Thoracic aorta (tissue), 2 donors: ENCODE measurements around the gene ADGRG1. TPM values are rescaled to one million over a fixed set of nuclear protein-coding genes. Genes with fewer than 3 reads are reported as not detected.

Source experiments
- ATAC-seq: fragments of 150-250 bp; one replicate; pipeline ENCODE4 v1.8.0; 2017; ENCODE audit warnings: low read depth; ENCODE audit not compliant: insufficient number of reproducible peaks, low FRiP score
- DNase-seq: peaks from one replicate; pipeline ENCODE4 v3.0.0-alpha.2; 2020; ENCODE audit warnings: low spot score
- H3K27ac ChIP-seq, 2 donors: fragments of 200-600 bp; sonication (generic); 1 replicate in 1 of 2; 2 replicates in 1 of 2; pipeline ENCODE4 v1.5.1; 2016; ENCODE audit warnings: mild to moderate bottlenecking in 2 of 2, moderate library complexity in 2 of 2
- H3K27me3 ChIP-seq: fragments of 200-600 bp; sonication (generic); replicated peaks from 2 replicates; pipeline ENCODE4 v1.6.0; 2016; ENCODE audit warnings: mild to moderate bottlenecking; ENCODE audit not compliant: insufficient read depth
- H3K36me3 ChIP-seq: fragments of 200-600 bp; sonication (generic); one replicate; pipeline ENCODE4 v1.5.1; 2016
- H3K4me1 ChIP-seq, 2 donors: fragments of 200-600 bp; sonication (generic); 1 replicate in 1 of 2; 2 replicates in 1 of 2; pipeline versions ENCODE4 v1.5.1 to v1.6.0; 2016; ENCODE audit warnings: low read depth in 2 of 2, mild to moderate bottlenecking in 1 of 2; ENCODE audit not compliant: control insufficient read depth in 1 of 2
- H3K4me3 ChIP-seq: fragments of 200-600 bp; sonication (generic); 2 replicates; pipeline ENCODE4 v1.5.1; 2016; ENCODE audit warnings: mild to moderate bottlenecking
- H3K9me3 ChIP-seq: fragments of 200-600 bp; sonication (generic); 2 replicates; pipeline ENCODE4 v1.5.1; 2016
- CTCF ChIP-seq: fragments of 200-600 bp; sonication (generic); IDR thresholded peaks from one replicate; pipeline ENCODE4 v1.5.1; 2019; ENCODE audit warnings: antibody characterized with exemption
- total RNA-seq, 2 donors: library from RNA; depleted of rRNA; stranded (reverse); fragments of >200 nt; gene quantifications; one replicate each; pipeline versions ENCODE4 v1.1.0 to v1.2.3, GENCODE V29; 2016

Gene ADGRG1
- total RNA-seq, 2 donors from 2014 or later, result 5.4 to 79.1 TPM

- Histone ChIP-seq H3K9me3 (no peaks in the 10 kb centered on the region), H3K27me3 (no peaks in the 10 kb centered on the region), H3K4me3 (no peak overlapping the region), H3K27ac (no peak overlapping the region), H3K36me3 (no peaks in the 10 kb centered on the region), H3K4me1 (peaks cover 0 to 6% of the 10 kb centered on the region in 2 donors)
- DNase-seq (no peak), ATAC-seq (no peak)
- no peak for TF ChIP-seq CTCF
Measured at GRCh38 chr16:57606147-57606846, 22.1 kb upstream of the ADGRG1 start.

GRCh38 chr16:57606847-57607501 lies 21.5 kb upstream of the ADGRG1 start:
- peaks cover 0 to 6% of the 10 kb centered on the region in 2 donors for H3K4me1 ChIP-seq

GRCh38 chr16:57607676-57608461 lies 20.6 kb upstream of the ADGRG1 start:
- H3K27ac ChIP-seq, result no peak overlapping the region
- peaks cover 0 to 6% of the 10 kb centered on the region in 2 donors for H3K4me1 ChIP-seq
- no peak for DNase-seq
- ATAC-seq, result no peak
- TF ChIP-seq CTCF, result no peak
- H3K36me3 ChIP-seq, result no peaks in the 10 kb centered on the region
- no peaks in the 10 kb centered on the region for H3K27me3 ChIP-seq
- no peaks in the 10 kb centered on the region for H3K9me3 ChIP-seq
- no peak overlapping the region for H3K4me3 ChIP-seq

More at GRCh38 chr16:57606847-57607501, 21.5 kb upstream of the ADGRG1 start:
- no peak overlapping the region for H3K27ac ChIP-seq
- TF ChIP-seq CTCF, result no peak
- no peak for DNase-seq
- no peak overlapping the region for H3K4me3 ChIP-seq
- ATAC-seq, result no peak
- H3K9me3 ChIP-seq, result no peaks in the 10 kb centered on the region
- H3K27me3 ChIP-seq, result no peaks in the 10 kb centered on the region
- no peaks in the 10 kb centered on the region for H3K36me3 ChIP-seq

- DNase-seq (no peak), ATAC-seq (no peak)
- no peaks in the 10 kb centered on the region for H3K9me3 ChIP-seq
- no peak overlapping the region for H3K27ac ChIP-seq
- peaks cover 0 to 6% of the 10 kb centered on the region in 2 donors for H3K4me1 ChIP-seq
- H3K27me3 ChIP-seq, result no peaks in the 10 kb centered on the region
- H3K4me3 ChIP-seq, result no peak overlapping the region
- TF ChIP-seq CTCF, result no peak
- no peaks in the 10 kb centered on the region for H3K36me3 ChIP-seq
Measured at GRCh38 chr16:57608462-57609113, 19.8 kb upstream of the ADGRG1 start.
